ENCODE measurements around the gene TGM2.

The TGM2 gene

GRCh38 chr20:38144598-38144973 is 20.5 kb downstream of the TGM2 start:
- no peak for DNase-seq (ENCODE audit: low spot score)

GRCh38 chr20:38143646-38144554 is 21.2 kb downstream of the TGM2 start:
- DNase-seq (ENCODE audit: low spot score): peak; percentile 93

GRCh38 chr20:38143238-38143645 is 21.8 kb downstream of the TGM2 start:
- DNase-seq (ENCODE audit: low spot score): no peak

- no peak for DNase-seq (ENCODE audit: low spot score)
Observed at GRCh38 chr20:38141889-38142494, 23.1 kb downstream of the TGM2 start.

GRCh38 chr20:38141204-38141888 is 23.7 kb downstream of the TGM2 start:
- no peak for DNase-seq (ENCODE audit: low spot score)

GRCh38 chr20:38139977-38140753 is 24.9 kb downstream of the TGM2 start:
- DNase-seq (ENCODE audit: low spot score): peak; percentile 72

GRCh38 chr20:38139156-38139912 is 25.7 kb downstream of the TGM2 start:
- no peak for DNase-seq (ENCODE audit: low spot score)

GRCh38 chr20:38138086-38138778 is 26.8 kb downstream of the TGM2 start:
- DNase-seq (ENCODE audit: low spot score): no peak

GRCh38 chr20:38137441-38138037 is 27.5 kb downstream of the TGM2 start:
- no peak for DNase-seq (ENCODE audit: low spot score)

GRCh38 chr20:38136421-38137245 is 28.4 kb downstream of the TGM2 start:
- no peak for DNase-seq (ENCODE audit: low spot score)

GRCh38 chr20:38135651-38136420 is 29.2 kb downstream of the TGM2 start:
- no peak for DNase-seq (ENCODE audit: low spot score)

GRCh38 chr20:38135271-38135650 is 29.8 kb downstream of the TGM2 start:
- no peak for DNase-seq (ENCODE audit: low spot score)

GRCh38 chr20:38134427-38135270 is 30.4 kb downstream of the TGM2 start:
- DNase-seq (ENCODE audit: low spot score): peak; percentile 61

- no peak for DNase-seq (ENCODE audit: low spot score)
Observed at GRCh38 chr20:38133680-38134426, 31.2 kb downstream of the TGM2 start.

- no peak for DNase-seq (ENCODE audit: low spot score)
Observed at GRCh38 chr20:38132910-38133501, 32.1 kb downstream of the TGM2 start.

GRCh38 chr20:38132156-38132909 is 32.7 kb downstream of the TGM2 start:
- no peak for DNase-seq (ENCODE audit: low spot score)
